Measurements from ENCODE around the gene TASOR. TPM values are rescaled to one million over a fixed set of nuclear protein-coding genes. Genes with fewer than 3 reads are reported as not detected.

TASOR gene
- total RNA-seq, 4 donors from 2014 or later: 61.5 to 90.2 (median 82.6) TPM

Other genes starting within 250 kb of the TASOR start
- gene ERC2, start 214.8 kb downstream of the TASOR start, total RNA-seq: under 1 TPM in 3 of 4 donors, not detected in 1; 0.84 to 0.98 (median 0.90) TPM
- gene CCDC66, start 126.1 kb downstream of the TASOR start, total RNA-seq: 10 to 100 TPM; 33.9 to 73.8 (median 51.9) TPM
- 10 to 100 TPM; 13.0 to 21.9 (median 13.8) TPM for gene ARHGEF3, start 118.7 kb upstream of the TASOR start, total RNA-seq

Data from tibial nerve (tissue), 4 donors.